ENCODE data around the gene RAB27A. TPM values are rescaled to one million over a fixed set of nuclear protein-coding genes. Genes with fewer than 3 reads are reported as not detected.
"Not testable (repeated sequence)": the region's sequence is repeated elsewhere in the genome, so short reads cannot be mapped to it uniquely, and the experiment has no call there.

The RAB27A gene
- total and polyA plus RNA-seq, 2 donors (not counting 3 experiments of a cell fraction or from before 2014, with no cell fraction given) = 7.3 to 30.9 TPM

- peak; percentile 92 for DNase-seq (ENCODE audit: low read depth, low spot score)
- dilution Hi-C loops (cut with MboI; ENCODE audit: extremely low pct_ligation_motif_present, low sequenced_read_pairs) = no loop called here
- peak; percentile 87 for FAIRE-seq
- H3K27ac ChIP-seq (ENCODE audit: insufficient read depth, low read depth, low read length) = peak within 1 kb of the TSS; percentile 74
- peaks cover 9% of the 10 kb centered on the region for H3K4me1 ChIP-seq (ENCODE audit: control insufficient read depth, extremely low read depth, insufficient read depth, low read length)
- TF ChIP-seq POLR2AphosphoS5 (IDR thresholded peaks at IDR 0.05; ENCODE audit: insufficient read depth, low read depth, low read length) (peak; percentile 87), GATA2 (IDR thresholded peaks at IDR 0.05; ENCODE audit: insufficient read depth, insufficient read length, low read depth, low read length) (no peak), JUN (IDR thresholded peaks at IDR 0.05; ENCODE audit: borderline replicate concordance, insufficient read depth, insufficient read length, low read depth) (no peak), FOS (IDR thresholded peaks at IDR 0.05; ENCODE audit: borderline replicate concordance, insufficient read depth, low read length) (no peak), EZH2 (IDR thresholded peaks at IDR 0.05; ENCODE audit: borderline replicate concordance, low read depth, low read length, severe bottlenecking) (no peak), MYC (IDR thresholded peaks at IDR 0.05; ENCODE audit: low read depth, low read length) (no peak), POLR2A (IDR thresholded peaks at IDR 0.05; ENCODE audit: low read depth, low read length) (peak; percentile 77)
- TF ChIP-seq, protein P1, sequence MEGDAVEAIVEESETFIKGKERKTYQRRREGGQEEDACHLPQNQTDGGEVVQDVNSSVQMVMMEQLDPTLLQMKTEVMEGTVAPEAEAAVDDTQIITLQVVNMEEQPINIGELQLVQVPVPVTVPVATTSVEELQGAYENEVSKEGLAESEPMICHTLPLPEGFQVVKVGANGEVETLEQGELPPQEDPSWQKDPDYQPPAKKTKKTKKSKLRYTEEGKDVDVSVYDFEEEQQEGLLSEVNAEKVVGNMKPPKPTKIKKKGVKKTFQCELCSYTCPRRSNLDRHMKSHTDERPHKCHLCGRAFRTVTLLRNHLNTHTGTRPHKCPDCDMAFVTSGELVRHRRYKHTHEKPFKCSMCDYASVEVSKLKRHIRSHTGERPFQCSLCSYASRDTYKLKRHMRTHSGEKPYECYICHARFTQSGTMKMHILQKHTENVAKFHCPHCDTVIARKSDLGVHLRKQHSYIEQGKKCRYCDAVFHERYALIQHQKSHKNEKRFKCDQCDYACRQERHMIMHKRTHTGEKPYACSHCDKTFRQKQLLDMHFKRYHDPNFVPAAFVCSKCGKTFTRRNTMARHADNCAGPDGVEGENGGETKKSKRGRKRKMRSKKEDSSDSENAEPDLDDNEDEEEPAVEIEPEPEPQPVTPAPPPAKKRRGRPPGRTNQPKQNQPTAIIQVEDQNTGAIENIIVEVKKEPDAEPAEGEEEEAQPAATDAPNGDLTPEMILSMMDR (IDR thresholded peaks at IDR 0.05; ENCODE audit: extremely low read depth in 1 of 2, insufficient read depth in 1 of 2, low read depth in 1 of 2, low read length in 2 of 2) = no peak
- no peaks in the 10 kb centered on the region for H3K36me3 ChIP-seq (ENCODE audit: control insufficient read depth in 2 of 2, extremely low read depth in 1 of 2, insufficient read depth in 2 of 2, low read length in 2 of 2)
- H3K9ac ChIP-seq (replicated peaks; ENCODE audit: extremely low read depth, insufficient read depth, low read length) = peak within 1 kb of the TSS; percentile 88
- BruUV-seq (replicated peaks) = TSS peak; percentile 70
- H2AFZ ChIP-seq (ENCODE audit: low read depth, low read length) = peak within 1 kb of the TSS; percentile 58
- H3K9me3 ChIP-seq (replicated peaks; ENCODE audit: control insufficient read depth, insufficient read depth, low read length) = no peaks in the 10 kb centered on the region
- no peaks in the 10 kb centered on the region for H3K27me3 ChIP-seq (ENCODE audit: control insufficient read depth in 2 of 2, insufficient read depth in 2 of 2, low read length in 2 of 2)
- H4K20me1 ChIP-seq (replicated peaks; ENCODE audit: control insufficient read depth, extremely low read depth, insufficient read depth, low read length) = no peaks in the 10 kb centered on the region
- peak within 1 kb of the TSS; percentile 45 to 83 (median 77) for H3K4me3 ChIP-seq (replicated peaks in 1 of 3; ENCODE audit: insufficient read depth in 1 of 3, low read depth in 1 of 3, low read length in 3 of 3)
- peaks cover 13% of the 10 kb centered on the region for H3K79me2 ChIP-seq (ENCODE audit: control insufficient read depth, insufficient read depth, low read length)
- POLR2A ChIA-PET = interaction anchor here (1.0 kb wide), 1 partner anchor 89 kb away, joined by 4 read pairs; the partner anchor contains the start of genes CCPG1 and PIERCE2
- H3K4me2 ChIP-seq (ENCODE audit: insufficient read depth, low read length) = peak within 1 kb of the TSS; percentile 72
- H3K9me1 ChIP-seq (replicated peaks; ENCODE audit: control insufficient read depth, extremely low read depth, insufficient read depth, low read length) = no peaks in the 10 kb centered on the region
- intact Hi-C loops (cut with micrococcal nuclease) = loop anchor here (1.0 to 2.0 kb wide), 4 partner anchors 29 to 116 kb away; partner anchors contain the start of genes CCPG1 and PIERCE2
- CTCF ChIA-PET = interaction anchor here (0.8 to 3.1 kb wide), 15 partner anchors 14 to 324 kb away, joined by 3 to 22 read pairs (median 3); partner anchors contain the start of genes CCPG1 and PIERCE2
Observed at GRCh38 chr15:55318588-55319494, 29.2 kb upstream of the RAB27A start, which contains the start of the genes PIGB and PIGBOS1. Gene PIGB, plus strand, starts transcription at chr15:55319222. Its CDS starts 29 bp downstream, at chr15:55319251. Gene PIGBOS1, minus strand, starts transcription at chr15:55319123. Its CDS starts 1,331 bp downstream, at chr15:55317792.

DNA sequence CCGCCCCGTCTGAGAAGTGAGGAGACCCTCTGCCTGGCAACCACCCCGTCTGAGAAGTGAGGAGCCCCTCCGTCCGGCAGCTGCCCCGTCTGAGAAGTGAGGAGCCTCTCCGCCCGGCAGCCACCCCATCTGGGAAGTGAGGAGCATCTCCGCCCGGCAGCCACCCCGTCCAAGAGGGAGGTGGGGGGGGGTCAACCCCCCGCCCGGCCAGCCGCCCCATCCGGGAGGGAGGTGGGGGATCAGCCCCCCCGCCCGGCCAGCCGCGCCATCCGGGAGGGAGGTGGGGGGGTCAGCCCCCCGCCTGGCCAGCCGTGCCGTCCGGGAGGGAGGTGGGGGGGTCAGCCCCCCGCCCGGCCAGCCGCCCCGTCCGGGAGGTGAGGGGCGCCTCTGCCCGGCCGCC, 13.2 kb upstream of the RAB27A start:
- intact Hi-C loops (cut with micrococcal nuclease); H3K4me3 ChIP-seq (replicated peaks in 1 of 3; ENCODE audit: insufficient read depth in 1 of 3, low read depth in 1 of 3, low read length in 3 of 3); H3K79me2 ChIP-seq (ENCODE audit: control insufficient read depth, insufficient read depth, low read length); H3K9me1 ChIP-seq (replicated peaks; ENCODE audit: control insufficient read depth, extremely low read depth, insufficient read depth, low read length); H3K9ac ChIP-seq (replicated peaks; ENCODE audit: extremely low read depth, insufficient read depth, low read length); H3K4me2 ChIP-seq (ENCODE audit: insufficient read depth, low read length); POLR2A ChIA-PET; H3K27ac ChIP-seq (ENCODE audit: insufficient read depth, low read depth, low read length); H3K36me3 ChIP-seq (ENCODE audit: control insufficient read depth in 2 of 2, extremely low read depth in 1 of 2, insufficient read depth in 2 of 2, low read length in 2 of 2); dilution Hi-C loops (cut with MboI; ENCODE audit: extremely low pct_ligation_motif_present, low sequenced_read_pairs); H3K9me3 ChIP-seq (replicated peaks; ENCODE audit: control insufficient read depth, insufficient read depth, low read length); CTCF ChIA-PET; H3K4me1 ChIP-seq (ENCODE audit: control insufficient read depth, extremely low read depth, insufficient read depth, low read length); FAIRE-seq; DNase-seq (ENCODE audit: low read depth, low spot score); H2AFZ ChIP-seq (ENCODE audit: low read depth, low read length); H3K27me3 ChIP-seq (ENCODE audit: control insufficient read depth in 2 of 2, insufficient read depth in 2 of 2, low read length in 2 of 2); BruUV-seq (replicated peaks); H4K20me1 ChIP-seq (replicated peaks; ENCODE audit: control insufficient read depth, extremely low read depth, insufficient read depth, low read length): not testable (repeated sequence)
